SK-N-MC (cell line): ENCODE results near the gene FCHSD1.

Source experiments
- DNase-seq: peaks from one replicate; pipeline ENCODE4 v3.0.0-alpha.2; 2011; ENCODE audit warnings: low read depth, low spot score
- H3K27ac ChIP-seq: fragments of 200-600 bp; sonication (generic); 2 replicates; pipeline ENCODE4 v1.5.1; 2016; ENCODE audit warnings: mixed run types
- H3K36me3 ChIP-seq: fragments of 200-600 bp; sonication (generic); 2 replicates; pipeline ENCODE4 v1.6.1; 2017; ENCODE audit warnings: antibody characterized with exemption, low read length, mixed read lengths; ENCODE audit not compliant: insufficient read depth
- H3K4me3 ChIP-seq: fragments of 200-600 bp; sonication (generic); 2 replicates; pipeline ENCODE4 v1.5.1; 2016
- H3K9ac ChIP-seq: fragments of 200-600 bp; sonication (generic); 2 replicates; pipeline ENCODE4 v1.8.0; 2017; ENCODE audit warnings: mixed run types, mixed read lengths; ENCODE audit not compliant: insufficient read length
- H3K9me3 ChIP-seq: fragments of 200-600 bp; sonication (generic); 2 replicates; pipeline ENCODE4 v1.6.1; 2017; ENCODE audit warnings: low read depth, mild to moderate bottlenecking, antibody characterized with exemption, low read length, moderate library complexity, mixed read lengths
- EZH2 ChIP-seq: fragments of 200-600 bp; sonication (generic); IDR thresholded peaks from one replicate; pipeline ENCODE4 v1.6.1; 2017; ENCODE audit warnings: antibody characterized with exemption
- FOXP2 ChIP-seq: optimal IDR thresholded peaks from 2 replicates; pipeline ENCODE3; 2011; ENCODE audit warnings: mild to moderate bottlenecking, moderate library complexity; ENCODE audit not compliant: insufficient read depth; ENCODE audit errors: extremely low read length, control extremely low read depth
- POLR2AphosphoS5 ChIP-seq: IDR thresholded peaks from 2 replicates; pipeline ENCODE4 v1.6.1; 2012; ENCODE audit warnings: mild to moderate bottlenecking, low read depth, low read length, borderline replicate concordance

Gene FCHSD1

GRCh38 chr5:141680178-141680577 lies 29.0 kb upstream of the FCHSD1 start:
- DNase-seq: no peak
- Histone ChIP-seq H3K36me3 (no peaks in the 10 kb centered on the region), H3K4me3 (no peak overlapping the region), H3K9me3 (no peaks in the 10 kb centered on the region), H3K27ac (no peak overlapping the region), H3K9ac (no peak overlapping the region)
- no peak for TF ChIP-seq EZH2

GRCh38 chr5:141677415-141677814 lies 26.2 kb upstream of the FCHSD1 start:
- Histone ChIP-seq H3K27ac (no peak overlapping the region), H3K9me3 (no peaks in the 10 kb centered on the region), H3K4me3 (no peak overlapping the region), H3K9ac (no peak overlapping the region), H3K36me3 (no peaks in the 10 kb centered on the region)
- no peak for DNase-seq
- TF ChIP-seq POLR2AphosphoS5 (no peak), EZH2 (no peak), FOXP2 (no peak)

DNA sequence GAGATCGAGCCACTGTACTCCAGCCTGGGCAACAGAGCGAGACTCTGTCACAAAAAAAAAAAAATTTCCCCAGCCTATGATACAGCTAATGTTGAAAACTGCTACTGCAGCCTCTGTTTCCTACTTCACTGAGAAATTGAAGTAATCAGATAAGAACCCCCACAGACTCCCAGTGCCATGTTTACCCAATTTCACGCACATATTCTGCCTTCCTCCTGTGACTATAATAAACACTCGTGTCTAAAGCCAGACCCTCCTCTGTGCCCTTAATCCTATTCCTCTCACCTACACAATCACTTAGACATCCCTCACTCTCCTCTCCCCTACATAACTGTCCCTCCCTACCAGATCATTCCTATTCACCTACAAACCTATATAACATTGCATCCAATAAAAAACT lies 24.5 kb upstream of the FCHSD1 start:
- no peak for DNase-seq
- Histone ChIP-seq H3K36me3 (no peaks in the 10 kb centered on the region), H3K27ac (no peak overlapping the region), H3K9me3 (no peaks in the 10 kb centered on the region), H3K9ac (no peak overlapping the region), H3K4me3 (no peak overlapping the region)
- TF ChIP-seq POLR2AphosphoS5 (no peak), FOXP2 (no peak), EZH2 (no peak)

GRCh38 chr5:141674747-141675146 lies 23.5 kb upstream of the FCHSD1 start:
- TF ChIP-seq FOXP2 (no peak), POLR2AphosphoS5 (no peak), EZH2 (no peak)
- no peak for DNase-seq
- H3K9me3 ChIP-seq: no peaks in the 10 kb centered on the region
- H3K27ac ChIP-seq: no peak overlapping the region
- H3K36me3 ChIP-seq: no peaks in the 10 kb centered on the region
- no peak overlapping the region for H3K4me3 ChIP-seq
- no peak overlapping the region for H3K9ac ChIP-seq

GRCh38 chr5:141672841-141673813 lies 21.9 kb upstream of the FCHSD1 start:
- TF ChIP-seq FOXP2 (no peak), EZH2 (no peak), POLR2AphosphoS5 (no peak)
- Histone ChIP-seq H3K4me3 (no peak overlapping the region), H3K36me3 (no peaks in the 10 kb centered on the region), H3K9me3 (no peaks in the 10 kb centered on the region), H3K27ac (no peak overlapping the region), H3K9ac (no peak overlapping the region)
- DNase-seq: no peak

GRCh38 chr5:141672071-141672840 lies 21.0 kb upstream of the FCHSD1 start:
- Histone ChIP-seq H3K36me3 (no peaks in the 10 kb centered on the region), H3K4me3 (no peak overlapping the region), H3K27ac (no peak overlapping the region), H3K9ac (no peak overlapping the region), H3K9me3 (no peaks in the 10 kb centered on the region)
- TF ChIP-seq EZH2 (no peak), POLR2AphosphoS5 (no peak), FOXP2 (no peak)
- DNase-seq: no peak

DNA sequence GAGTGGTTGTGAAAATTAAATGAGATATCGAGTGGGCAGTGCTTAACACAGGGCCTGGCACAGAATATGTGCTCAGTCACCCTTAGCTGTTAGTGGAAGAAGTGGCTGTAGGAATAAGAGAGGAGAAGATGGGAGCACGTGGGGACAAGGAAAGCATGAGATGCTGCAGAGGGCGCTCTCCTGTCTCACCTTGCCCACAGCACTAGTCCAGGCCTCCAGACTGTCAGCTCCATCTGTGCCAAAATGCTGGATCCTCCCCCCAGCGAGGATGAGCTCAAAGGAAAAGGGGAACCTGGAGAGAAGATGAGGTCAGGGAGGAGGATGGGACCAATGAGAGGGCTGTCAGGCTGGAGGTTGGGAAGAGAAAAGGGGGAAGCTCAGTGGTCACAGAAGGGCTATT lies 18.3 kb upstream of the FCHSD1 start:
- H3K4me3 ChIP-seq: no peak overlapping the region
- H3K9me3 ChIP-seq: no peaks in the 10 kb centered on the region
- no peaks in the 10 kb centered on the region for H3K36me3 ChIP-seq
- no peak overlapping the region for H3K9ac ChIP-seq
- H3K27ac ChIP-seq: no peak overlapping the region
- DNase-seq: no peak
- no peak for TF ChIP-seq FOXP2
- no peak for TF ChIP-seq EZH2
- TF ChIP-seq POLR2AphosphoS5: no peak

- H3K27ac ChIP-seq: no peak overlapping the region
- H3K4me3 ChIP-seq: no peak overlapping the region
- no peak overlapping the region for H3K9ac ChIP-seq
- no peaks in the 10 kb centered on the region for H3K9me3 ChIP-seq
- no peak for DNase-seq
- H3K36me3 ChIP-seq: no peaks in the 10 kb centered on the region
- TF ChIP-seq FOXP2: no peak
Observed at GRCh38 chr5:141668601-141669265, 17.5 kb upstream of the FCHSD1 start.
